ENCODE measurements around the gene HEMK1. TPM values are rescaled to one million over a fixed set of nuclear protein-coding genes. Genes with fewer than 3 reads are reported as not detected.

Gene HEMK1
- total RNA-seq, 2 donors from 2014 or later, result 5.4 to 12.7 TPM

GRCh38 chr3:50635066-50635465 is 65.7 kb downstream of the HEMK1 start:
- Histone ChIP-seq H3K36me3 (no peaks in the 10 kb centered on the region), H3K27ac (no peak overlapping the region), H3K4me1 (ENCODE audit: control insufficient read depth in 1 of 2, low read depth in 2 of 2) (peaks cover 0 to 24% of the 10 kb centered on the region in 2 donors), H3K4me3 (no peak overlapping the region), H3K27me3 (replicated peaks; ENCODE audit: insufficient read depth) (no peaks in the 10 kb centered on the region), H3K9me3 (no peaks in the 10 kb centered on the region)
- ATAC-seq (ENCODE audit: insufficient number of reproducible peaks, low FRiP score, low read depth), result no peak
- TF ChIP-seq CTCF (IDR thresholded peaks at IDR 0.05), result no peak
- DNase-seq (ENCODE audit: low spot score), result no peak

GRCh38 chr3:50637011-50637410 is 67.7 kb downstream of the HEMK1 start:
- TF ChIP-seq CTCF (IDR thresholded peaks at IDR 0.05), result no peak
- no peaks in the 10 kb centered on the region for H3K27me3 ChIP-seq (replicated peaks; ENCODE audit: insufficient read depth)
- no peak for ATAC-seq (ENCODE audit: insufficient number of reproducible peaks, low FRiP score, low read depth)

GRCh38 chr3:50637945-50638344 is 68.6 kb downstream of the HEMK1 start:
- H3K36me3 ChIP-seq, result peaks cover 3% of the 10 kb centered on the region
- H3K9me3 ChIP-seq, result no peaks in the 10 kb centered on the region
- DNase-seq (ENCODE audit: low spot score) (no peak), ATAC-seq (ENCODE audit: insufficient number of reproducible peaks, low FRiP score, low read depth) (no peak)
- no peak for TF ChIP-seq CTCF (IDR thresholded peaks at IDR 0.05)
- no peaks in the 10 kb centered on the region for H3K27me3 ChIP-seq (replicated peaks; ENCODE audit: insufficient read depth)
- H3K4me3 ChIP-seq, result no peak overlapping the region
- peaks cover 0 to 11% of the 10 kb centered on the region in 2 donors for H3K4me1 ChIP-seq (ENCODE audit: control insufficient read depth in 1 of 2, low read depth in 2 of 2)
- no peak overlapping the region for H3K27ac ChIP-seq

More at GRCh38 chr3:50637011-50637410, 67.7 kb downstream of the HEMK1 start:
- Histone ChIP-seq H3K27ac (no peak overlapping the region), H3K9me3 (no peaks in the 10 kb centered on the region), H3K4me3 (no peak overlapping the region), H3K4me1 (ENCODE audit: control insufficient read depth in 1 of 2, low read depth in 2 of 2) (peaks cover 0 to 20% of the 10 kb centered on the region in 2 donors), H3K36me3 (no peaks in the 10 kb centered on the region)
- no peak for DNase-seq (ENCODE audit: low spot score)

GRCh38 chr3:50639055-50639494 is 69.8 kb downstream of the HEMK1 start:
- Histone ChIP-seq H3K36me3 (peaks cover 7% of the 10 kb centered on the region), H3K27ac (no peak overlapping the region), H3K9me3 (no peaks in the 10 kb centered on the region), H3K27me3 (replicated peaks; ENCODE audit: insufficient read depth) (no peaks in the 10 kb centered on the region), H3K4me1 (ENCODE audit: control insufficient read depth in 1 of 2, low read depth in 2 of 2) (peaks cover 0 to 18% of the 10 kb centered on the region in 2 donors), H3K4me3 (no peak overlapping the region)
- TF ChIP-seq CTCF (IDR thresholded peaks at IDR 0.05), result no peak
- no peak for ATAC-seq (ENCODE audit: insufficient number of reproducible peaks, low FRiP score, low read depth)
- DNase-seq (ENCODE audit: low spot score), result no peak

- H3K27ac ChIP-seq, result no peak overlapping the region
- no peaks in the 10 kb centered on the region for H3K27me3 ChIP-seq (replicated peaks; ENCODE audit: insufficient read depth)
- DNase-seq (ENCODE audit: low spot score), result no peak
- H3K4me3 ChIP-seq, result no peak overlapping the region
- H3K36me3 ChIP-seq, result peaks cover 12% of the 10 kb centered on the region
- no peak for TF ChIP-seq CTCF (IDR thresholded peaks at IDR 0.05)
- no peaks in the 10 kb centered on the region for H3K9me3 ChIP-seq
- H3K4me1 ChIP-seq (ENCODE audit: control insufficient read depth in 1 of 2, low read depth in 2 of 2), result peaks cover 0 to 26% of the 10 kb centered on the region in 2 donors
- no peak for ATAC-seq (ENCODE audit: insufficient number of reproducible peaks, low FRiP score, low read depth)
Observed at GRCh38 chr3:50642382-50642781, 73.1 kb downstream of the HEMK1 start.
